OCI-LY7 (cell line): ENCODE data around the gene PDCD6IP.

ENCODE experiments used
- EZH2phosphoT487 ChIP-seq: fragments of 200-600 bp; sonication (generic); IDR thresholded peaks from 2 replicates; pipeline ENCODE4 v1.6.1; 2018; ENCODE audit warnings: low read depth, borderline replicate concordance, mild to moderate bottlenecking, mixed run types, antibody characterized with exemption, low read length, moderate library complexity, mixed read lengths
- TF ChIP-seq, protein P1 (sequence below): fragments of 200-600 bp; sonication (generic); conservative IDR thresholded peaks from 2 replicates; pipeline ENCODE4 v1.5.1; 2014; ENCODE audit warnings: mild to moderate bottlenecking, antibody characterized with exemption, low read length, moderate library complexity, mixed read lengths

- no peak for TF ChIP-seq EZH2phosphoT487
- TF ChIP-seq, protein P1, sequence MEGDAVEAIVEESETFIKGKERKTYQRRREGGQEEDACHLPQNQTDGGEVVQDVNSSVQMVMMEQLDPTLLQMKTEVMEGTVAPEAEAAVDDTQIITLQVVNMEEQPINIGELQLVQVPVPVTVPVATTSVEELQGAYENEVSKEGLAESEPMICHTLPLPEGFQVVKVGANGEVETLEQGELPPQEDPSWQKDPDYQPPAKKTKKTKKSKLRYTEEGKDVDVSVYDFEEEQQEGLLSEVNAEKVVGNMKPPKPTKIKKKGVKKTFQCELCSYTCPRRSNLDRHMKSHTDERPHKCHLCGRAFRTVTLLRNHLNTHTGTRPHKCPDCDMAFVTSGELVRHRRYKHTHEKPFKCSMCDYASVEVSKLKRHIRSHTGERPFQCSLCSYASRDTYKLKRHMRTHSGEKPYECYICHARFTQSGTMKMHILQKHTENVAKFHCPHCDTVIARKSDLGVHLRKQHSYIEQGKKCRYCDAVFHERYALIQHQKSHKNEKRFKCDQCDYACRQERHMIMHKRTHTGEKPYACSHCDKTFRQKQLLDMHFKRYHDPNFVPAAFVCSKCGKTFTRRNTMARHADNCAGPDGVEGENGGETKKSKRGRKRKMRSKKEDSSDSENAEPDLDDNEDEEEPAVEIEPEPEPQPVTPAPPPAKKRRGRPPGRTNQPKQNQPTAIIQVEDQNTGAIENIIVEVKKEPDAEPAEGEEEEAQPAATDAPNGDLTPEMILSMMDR = no peak
Observed at GRCh38 chr3:33911525-33912322, 113.3 kb downstream of the PDCD6IP start.
